Smooth muscle cell (in vitro differentiated cells): ENCODE measurements around the gene S100P. TPM values are rescaled to one million over a fixed set of nuclear protein-coding genes. Genes with fewer than 3 reads are reported as not detected.

Experiments used
- DNase-seq: peaks from one replicate; lab custom pipeline; 2025; ENCODE audit not compliant: unreplicated experiment; lab: John Stamatoyannopoulos, UW
- H2AFZ ChIP-seq: fragments of 200-600 bp; sonication (generic); 2 replicates; pipeline ENCODE4 v1.6.0; 2016; ENCODE audit warnings: antibody characterized with exemption, low read depth, mild to moderate bottlenecking
- H3F3A ChIP-seq: fragments of 200-600 bp; sonication (generic); 2 replicates; pipeline ENCODE4 v1.6.0; 2017; ENCODE audit warnings: antibody characterized with exemption, low read depth
- H3K27ac ChIP-seq: fragments of 200-600 bp; sonication (generic); 2 replicates; pipeline ENCODE4 v1.5.1; 2016; ENCODE audit warnings: low read depth, mild to moderate bottlenecking
- H3K27me3 ChIP-seq: fragments of 200-600 bp; sonication (generic); 2 replicates; pipeline ENCODE4 v1.6.1; 2016; ENCODE audit warnings: low read depth, mild to moderate bottlenecking
- H3K36me3 ChIP-seq: fragments of 200-600 bp; sonication (generic); 2 replicates; pipeline ENCODE4 v1.5.1; 2016; ENCODE audit warnings: low read depth
- H3K4me1 ChIP-seq: fragments of 200-600 bp; sonication (generic); 2 replicates; pipeline ENCODE4 v1.5.1; 2016; ENCODE audit warnings: low read depth
- H3K4me2 ChIP-seq: fragments of 200-600 bp; sonication (generic); 2 replicates; pipeline ENCODE4 v1.6.0; 2016; ENCODE audit warnings: mild to moderate bottlenecking
- H3K4me3 ChIP-seq: fragments of 200-600 bp; sonication (generic); 2 replicates; pipeline ENCODE4 v1.5.1; 2016; ENCODE audit warnings: mild to moderate bottlenecking
- H3K79me2 ChIP-seq: fragments of 200-600 bp; sonication (generic); 2 replicates; pipeline ENCODE4 v1.6.0; 2016; ENCODE audit warnings: low read depth, mild to moderate bottlenecking
- H3K9ac ChIP-seq: fragments of 200-600 bp; sonication (generic); 2 replicates; pipeline ENCODE4 v1.6.0; 2016; ENCODE audit warnings: low read depth
- H3K9me3 ChIP-seq: fragments of 200-600 bp; sonication (generic); replicated peaks from 2 replicates; pipeline ENCODE4 v1.5.1; 2016; ENCODE audit warnings: low read depth
- H4K20me1 ChIP-seq: fragments of 200-600 bp; sonication (generic); 2 replicates; pipeline ENCODE4 v1.6.0; 2016; ENCODE audit warnings: low read depth
- WGBS: methylation state at CpG from one replicate; pipeline ENCODE4 v1.1.7; 2016; ENCODE audit warnings: low lambda C conversion rate; 5-methylcytosine and 5-hydroxymethylcytosine counted together
- polyA plus RNA-seq: library from polyadenylated mRNA; unstranded; fragments of >200 nt; fragmentation: Nextera tagmentation; extraction: Ambion mirVana; gene quantifications from 2 replicates; pipeline ENCODE4 v1.2.1, GENCODE V29; 2016
- total RNA-seq: library from RNA; depleted of rRNA; stranded (reverse); fragments of >200 nt; gene quantifications from 2 replicates; pipeline ENCODE4 v1.2.3, GENCODE V29; 2014
- TF ChIP-seq, protein P1 (sequence below): fragments of 200-600 bp; sonication (generic); IDR thresholded peaks from 2 replicates; pipeline ENCODE4 v1.5.1; 2017; ENCODE audit warnings: borderline replicate concordance, mild to moderate bottlenecking, antibody characterized with exemption; ENCODE audit not compliant: insufficient read depth, poor library complexity, severe bottlenecking

S100P gene
- total and polyA plus RNA-seq, 2 experiments from 2014 or later, result 4.0 to 6.6 TPM

DNA sequence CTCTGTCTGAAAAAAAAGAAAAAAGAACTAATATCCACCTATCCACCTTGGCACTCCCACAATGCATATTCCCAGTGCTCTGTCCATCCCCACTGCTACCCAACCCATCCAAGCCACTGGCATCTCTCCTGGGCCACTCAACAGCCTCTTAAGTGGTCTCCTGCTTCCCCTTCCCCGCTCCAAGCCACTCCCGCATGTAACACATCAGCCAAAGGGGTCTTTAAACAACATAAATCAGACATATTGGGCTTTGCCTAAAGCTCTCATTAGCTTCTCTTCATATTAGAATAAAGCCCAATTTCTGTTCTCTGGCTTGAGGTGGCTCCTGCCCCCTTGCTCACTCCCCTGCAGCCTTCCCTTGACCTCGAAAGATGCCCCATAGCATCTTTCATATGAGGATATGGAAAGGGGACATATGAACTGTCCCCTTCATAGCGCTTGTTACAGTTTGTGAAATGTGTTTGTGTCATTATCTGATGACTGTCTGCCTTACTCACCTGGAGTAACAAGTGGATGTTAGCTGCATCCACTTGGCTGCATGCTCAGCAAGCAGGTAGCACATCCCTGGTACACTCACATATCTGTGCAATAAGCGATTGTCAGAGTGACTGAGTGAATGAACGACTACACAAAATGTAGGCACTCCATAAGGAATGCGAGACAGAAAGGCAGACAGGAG lies 25.4 kb downstream of the S100P start:
- TF ChIP-seq, protein P1, sequence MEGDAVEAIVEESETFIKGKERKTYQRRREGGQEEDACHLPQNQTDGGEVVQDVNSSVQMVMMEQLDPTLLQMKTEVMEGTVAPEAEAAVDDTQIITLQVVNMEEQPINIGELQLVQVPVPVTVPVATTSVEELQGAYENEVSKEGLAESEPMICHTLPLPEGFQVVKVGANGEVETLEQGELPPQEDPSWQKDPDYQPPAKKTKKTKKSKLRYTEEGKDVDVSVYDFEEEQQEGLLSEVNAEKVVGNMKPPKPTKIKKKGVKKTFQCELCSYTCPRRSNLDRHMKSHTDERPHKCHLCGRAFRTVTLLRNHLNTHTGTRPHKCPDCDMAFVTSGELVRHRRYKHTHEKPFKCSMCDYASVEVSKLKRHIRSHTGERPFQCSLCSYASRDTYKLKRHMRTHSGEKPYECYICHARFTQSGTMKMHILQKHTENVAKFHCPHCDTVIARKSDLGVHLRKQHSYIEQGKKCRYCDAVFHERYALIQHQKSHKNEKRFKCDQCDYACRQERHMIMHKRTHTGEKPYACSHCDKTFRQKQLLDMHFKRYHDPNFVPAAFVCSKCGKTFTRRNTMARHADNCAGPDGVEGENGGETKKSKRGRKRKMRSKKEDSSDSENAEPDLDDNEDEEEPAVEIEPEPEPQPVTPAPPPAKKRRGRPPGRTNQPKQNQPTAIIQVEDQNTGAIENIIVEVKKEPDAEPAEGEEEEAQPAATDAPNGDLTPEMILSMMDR, result no peak
- Histone ChIP-seq H4K20me1 (peaks cover 17% of the 10 kb centered on the region), H3K4me1 (peaks cover 8% of the 10 kb centered on the region), H3K36me3 (no peaks in the 10 kb centered on the region), H3K4me2 (no peak overlapping the region), H3K79me2 (peaks cover 23% of the 10 kb centered on the region), H3K27me3 (no peaks in the 10 kb centered on the region), H3K9me3 (no peaks in the 10 kb centered on the region), H3F3A (peaks cover 10% of the 10 kb centered on the region), H3K9ac (no peak overlapping the region), H3K4me3 (no peak overlapping the region), H3K27ac (no peak overlapping the region), H2AFZ (no peak overlapping the region)
- no peak for DNase-seq
- WGBS, result 81% methylated on average over 7 of the region's 7 CpGs

GRCh38 chr4:6719611-6720179 lies 26.0 kb downstream of the S100P start:
- Histone ChIP-seq H3K4me1 (peaks cover 9% of the 10 kb centered on the region), H3K27ac (no peak overlapping the region), H3K4me2 (peak overlapping the region; percentile 82), H3F3A (peaks cover 10% of the 10 kb centered on the region), H3K4me3 (no peak overlapping the region), H2AFZ (no peak overlapping the region), H3K9me3 (no peaks in the 10 kb centered on the region), H3K79me2 (peaks cover 23% of the 10 kb centered on the region), H4K20me1 (peaks cover 17% of the 10 kb centered on the region), H3K9ac (no peak overlapping the region), H3K27me3 (no peaks in the 10 kb centered on the region), H3K36me3 (no peaks in the 10 kb centered on the region)
- TF ChIP-seq, protein P1, result no peak
- no peak for DNase-seq
- WGBS, result 82% methylated on average over 8 of the region's 8 CpGs

GRCh38 chr4:6720202-6720699 lies 26.6 kb downstream of the S100P start:
- H3K4me2 ChIP-seq, result peak overlapping the region; percentile 82
- peak; percentile 71 for DNase-seq
- WGBS, result 9% methylated on average over 13 of the region's 14 CpGs

More at GRCh38 chr4:6720202-6720699, 26.6 kb downstream of the S100P start:
- peaks cover 10% of the 10 kb centered on the region for H3F3A ChIP-seq
- H3K9me3 ChIP-seq, result no peaks in the 10 kb centered on the region
- H3K27ac ChIP-seq, result no peak overlapping the region
- TF ChIP-seq, protein P1, result peak; percentile 99
- no peak overlapping the region for H3K9ac ChIP-seq
- no peak overlapping the region for H2AFZ ChIP-seq
- H4K20me1 ChIP-seq, result peaks cover 17% of the 10 kb centered on the region
- H3K27me3 ChIP-seq, result no peaks in the 10 kb centered on the region
- H3K4me1 ChIP-seq, result peaks cover 15% of the 10 kb centered on the region
- no peaks in the 10 kb centered on the region for H3K36me3 ChIP-seq
- H3K79me2 ChIP-seq, result peaks cover 23% of the 10 kb centered on the region
- H3K4me3 ChIP-seq, result no peak overlapping the region
